GM19438 (cell line): Measurements from ENCODE around the gene DLX6.

Source experiments
- ATAC-seq: cut with Tn5 transposase; IDR thresholded peaks from one replicate; pipeline ENCODE4 v1.9.1; 2021; ENCODE audit warnings: low read depth; ENCODE audit not compliant: unreplicated experiment

The DLX6 gene

DNA sequence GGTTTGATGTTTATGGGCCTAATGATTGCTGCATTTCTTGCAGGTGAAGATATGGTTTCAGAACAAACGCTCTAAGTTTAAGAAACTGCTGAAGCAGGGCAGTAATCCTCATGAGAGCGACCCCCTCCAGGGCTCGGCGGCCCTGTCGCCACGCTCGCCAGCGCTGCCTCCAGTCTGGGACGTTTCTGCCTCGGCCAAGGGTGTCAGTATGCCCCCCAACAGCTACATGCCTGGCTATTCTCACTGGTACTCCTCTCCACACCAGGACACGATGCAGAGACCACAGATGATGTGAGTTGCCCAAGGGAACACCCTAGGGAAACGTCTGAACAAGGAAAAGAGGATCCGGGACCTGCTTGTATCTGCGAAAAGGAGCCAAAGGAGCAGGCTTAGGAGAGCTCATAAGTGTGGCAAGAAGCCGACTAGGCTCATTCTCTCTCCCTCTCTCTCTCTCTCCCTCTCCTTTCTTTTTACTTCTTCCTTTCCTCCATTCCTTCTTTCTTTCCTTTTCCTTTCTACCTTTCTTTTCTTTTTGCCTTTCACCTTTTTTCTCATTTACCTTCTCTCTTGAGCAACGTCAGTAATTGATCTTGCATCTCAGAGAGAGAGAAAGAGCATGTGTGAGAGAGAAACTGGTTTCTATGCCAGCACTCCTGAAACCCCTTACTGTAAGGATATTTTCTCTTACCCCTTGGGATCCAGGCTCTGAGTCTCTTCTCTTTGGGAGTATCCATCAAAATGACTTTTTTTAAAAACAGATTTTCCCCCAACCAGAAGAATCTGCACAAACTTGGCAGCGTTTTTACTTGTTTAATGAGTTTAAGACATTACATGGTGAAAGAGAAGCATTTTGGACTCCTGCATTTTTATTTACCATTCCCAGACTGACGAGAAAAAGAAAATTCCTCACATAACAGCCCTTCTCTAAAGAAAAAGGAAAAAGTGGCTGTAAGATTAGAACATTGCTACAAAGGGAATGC lies 4.7 kb downstream of the DLX6 start:
- ATAC-seq = no peak

DNA sequence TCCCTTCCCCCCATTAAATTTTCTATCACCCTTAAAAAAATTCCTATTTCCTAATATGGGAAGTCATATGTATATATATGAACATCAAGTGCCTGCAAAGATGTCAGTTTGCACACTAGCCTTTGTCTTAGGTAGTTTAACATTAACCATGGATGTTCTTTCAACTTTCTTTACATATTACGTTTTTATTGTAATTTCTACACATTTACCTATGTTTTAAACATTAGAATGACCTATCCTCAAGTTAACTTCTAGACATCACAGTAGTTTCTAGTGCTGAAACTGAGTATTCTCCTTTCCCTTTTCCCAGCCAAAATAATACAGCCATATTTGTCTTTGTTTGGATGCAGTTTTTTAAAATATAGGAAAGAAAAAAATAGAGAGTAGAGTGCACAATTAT lies 5.8 kb downstream of the DLX6 start:
- ATAC-seq = no peak

DNA sequence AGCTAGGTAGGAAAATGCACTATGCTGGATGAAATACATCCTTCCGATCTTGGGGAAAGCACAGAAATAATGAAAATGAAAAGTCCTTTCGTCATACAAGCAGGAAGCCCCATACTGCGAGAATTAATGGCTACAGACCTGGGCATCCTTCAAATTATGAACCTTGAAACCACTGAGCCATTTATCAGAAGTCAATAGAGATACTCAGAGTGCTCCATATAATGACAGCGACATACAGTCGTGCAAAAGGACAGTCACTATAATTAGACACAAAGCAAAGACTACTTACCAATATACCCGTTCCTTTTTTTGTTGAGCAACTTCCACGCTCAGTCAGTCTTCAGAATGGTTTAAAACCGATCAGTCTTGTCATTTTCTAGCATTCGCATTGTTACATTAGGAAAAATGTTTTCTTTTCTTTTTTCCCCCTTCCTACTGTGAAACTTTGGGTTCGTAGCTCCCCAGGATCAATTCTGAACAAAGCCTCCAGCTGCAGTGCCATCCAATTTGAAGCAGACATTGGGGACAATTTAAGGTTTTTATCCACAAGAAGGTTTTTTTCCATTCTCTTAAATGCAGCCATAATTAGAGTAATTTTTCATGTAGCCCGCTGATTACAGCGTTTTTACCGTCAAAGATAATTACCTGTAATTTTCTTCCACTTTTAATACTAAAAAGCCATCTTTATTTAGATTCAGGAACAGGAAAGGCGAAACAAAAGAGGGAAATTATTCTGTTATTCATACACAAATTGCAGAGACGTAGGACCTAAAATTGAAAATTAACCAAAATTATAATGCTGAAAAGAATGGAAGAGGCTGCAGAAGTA lies 6.4 kb downstream of the DLX6 start:
- no peak for ATAC-seq

- ATAC-seq = no peak
These were observed 7.2 kb downstream of the DLX6 start for GRCh38 chr7:97012365-97013133.

GRCh38 chr7:97013134-97013844 lies 7.9 kb downstream of the DLX6 start:
- no peak for ATAC-seq

DNA sequence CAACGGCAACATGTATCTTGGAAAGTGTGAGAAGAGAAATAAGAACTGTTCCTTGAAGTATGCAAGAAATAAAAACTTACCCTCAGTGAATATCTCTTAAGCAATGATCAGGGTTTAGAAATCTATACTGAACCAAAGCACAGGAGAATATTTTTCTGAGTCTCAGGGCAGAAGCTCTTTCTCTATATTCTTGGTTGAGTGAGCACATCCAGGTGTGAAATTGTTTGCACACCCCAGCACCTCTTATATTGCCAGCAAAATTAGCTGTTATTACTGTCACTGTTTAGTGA lies 8.4 kb downstream of the DLX6 start:
- no peak for ATAC-seq

GRCh38 chr7:97014145-97014750 lies 8.9 kb downstream of the DLX6 start:
- ATAC-seq = no peak

DNA sequence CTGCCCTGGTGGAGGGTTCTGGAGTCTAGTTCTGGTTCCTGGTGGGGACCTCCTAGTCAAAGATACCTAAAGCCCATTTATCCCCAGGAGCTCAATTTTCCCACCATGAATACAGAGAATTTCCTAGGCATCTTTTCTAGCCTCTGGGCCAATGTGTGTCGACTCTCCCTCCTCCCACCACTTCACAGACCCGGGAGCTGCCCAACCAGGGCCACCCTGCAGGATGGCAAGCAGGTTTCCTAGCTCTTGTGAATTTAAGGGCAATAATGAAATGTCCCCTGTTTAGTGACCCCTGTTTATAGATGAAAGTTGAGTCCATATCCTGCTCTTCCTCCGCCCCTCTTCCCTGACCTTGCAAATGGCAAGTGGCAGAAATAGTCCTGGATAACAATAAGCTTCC lies 9.9 kb downstream of the DLX6 start:
- ATAC-seq = no peak

DNA sequence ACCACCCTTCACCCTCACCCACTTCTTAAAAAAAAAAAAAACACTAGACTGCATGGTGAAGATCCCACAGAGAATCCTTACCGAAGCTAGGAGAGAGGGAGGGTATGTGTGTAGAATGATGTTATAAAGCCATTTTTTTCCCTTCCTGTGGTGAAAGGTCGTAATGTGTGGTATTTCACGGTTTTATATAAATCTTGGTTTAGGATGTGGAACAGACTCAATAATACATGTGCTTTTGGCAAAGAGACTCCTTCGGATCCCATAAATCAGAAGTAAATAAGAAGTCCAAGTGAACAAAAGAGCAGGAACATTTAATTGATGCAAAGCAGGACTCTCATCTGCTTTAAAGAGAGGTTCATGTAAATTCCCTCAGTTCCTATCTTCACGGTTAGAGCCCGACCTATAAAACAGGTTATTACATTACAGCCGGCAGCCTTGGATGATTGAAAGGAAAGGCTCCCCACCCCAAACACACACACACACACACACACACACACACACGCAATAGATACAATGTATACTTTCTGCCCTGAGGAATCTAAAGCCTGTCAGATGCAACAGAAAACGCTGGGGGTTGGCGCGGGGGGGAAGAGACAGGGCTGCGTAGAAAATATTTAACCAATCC lies 10.5 kb downstream of the DLX6 start:
- ATAC-seq = no peak

- no peak for ATAC-seq
These were observed 11.2 kb downstream of the DLX6 start for GRCh38 chr7:97016381-97017191.

DNA sequence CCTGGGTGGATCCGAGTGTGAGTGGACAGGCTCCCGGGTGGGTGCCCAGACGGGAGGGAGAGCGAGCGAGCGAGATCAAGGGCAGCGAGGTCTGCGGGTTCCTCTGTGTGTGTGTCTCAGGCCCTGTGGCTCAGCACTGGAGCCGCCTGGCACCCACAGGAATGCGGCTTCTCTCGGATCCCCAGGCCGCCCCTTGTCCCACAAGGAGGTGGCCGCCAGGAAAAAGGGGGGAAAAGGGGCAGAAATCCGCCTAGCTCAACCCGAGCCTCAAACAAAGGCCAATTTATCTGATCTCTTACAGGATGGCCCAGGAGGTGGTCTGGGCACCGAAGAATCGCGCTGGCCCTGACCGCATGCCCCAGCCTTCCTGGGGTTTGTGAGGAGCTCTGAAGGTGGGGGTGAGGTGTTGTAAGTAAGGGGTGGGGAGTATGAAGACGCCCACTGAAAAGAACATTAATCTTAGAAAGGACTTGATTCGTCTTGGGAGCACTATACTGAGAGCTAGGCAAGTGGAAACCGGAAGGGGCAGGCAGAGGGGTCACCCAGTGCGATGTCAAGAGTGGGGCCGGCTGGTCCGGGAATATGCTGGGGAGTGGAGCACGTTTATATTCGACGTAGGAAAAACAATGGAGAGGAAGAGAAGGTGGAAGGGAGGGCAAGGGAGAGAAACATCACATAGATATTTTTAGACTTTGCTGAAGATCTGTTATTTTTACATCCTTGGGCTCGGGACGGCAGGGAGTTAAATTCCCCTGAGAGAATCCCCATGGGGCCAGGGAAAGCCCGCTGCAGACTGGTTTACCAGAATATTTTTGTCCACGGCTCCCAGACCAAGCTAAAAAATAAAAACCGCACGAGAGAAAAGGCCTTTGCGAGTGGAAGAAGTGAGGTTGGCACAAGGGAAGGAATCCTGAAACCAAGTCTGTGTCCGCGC lies 12.1 kb downstream of the DLX6 start:
- no peak for ATAC-seq

- ATAC-seq = no peak
These were observed 12.8 kb downstream of the DLX6 start for GRCh38 chr7:97018126-97018601.

DNA sequence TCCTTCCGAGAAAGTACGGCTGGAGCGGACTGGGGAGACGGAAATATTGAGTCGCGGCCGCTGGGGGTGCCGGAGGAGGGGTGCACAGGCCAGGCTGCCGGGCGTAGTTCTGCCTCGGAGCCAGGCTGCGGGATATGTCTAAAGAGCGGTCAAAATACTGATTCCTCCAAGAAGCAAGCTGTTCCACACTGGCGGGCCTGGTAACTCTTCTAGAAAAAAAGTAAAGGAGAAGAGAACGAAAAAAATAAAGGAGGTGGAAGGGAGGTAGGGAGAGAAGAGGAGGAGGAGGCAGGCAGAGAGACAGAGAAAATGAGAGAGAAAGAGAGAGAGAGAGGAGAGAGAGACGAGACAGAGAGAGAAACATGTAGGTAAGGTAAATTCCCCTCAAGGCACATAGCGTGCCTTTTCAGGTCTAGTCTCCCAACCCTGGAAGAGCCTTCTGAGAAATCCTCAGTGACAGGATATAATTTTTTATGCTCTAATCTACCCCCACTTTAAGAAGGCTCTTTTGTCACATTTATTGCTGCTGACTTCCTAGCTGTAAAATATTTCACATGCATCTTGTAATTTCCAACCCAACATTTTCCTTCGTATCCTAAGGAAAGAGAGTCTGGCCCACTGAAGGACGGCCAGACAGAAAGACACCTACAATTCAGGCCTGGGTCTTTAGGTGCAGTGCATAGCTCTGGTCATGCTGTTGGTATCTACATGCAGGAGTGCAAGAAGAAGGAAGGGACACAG lies 13.6 kb downstream of the DLX6 start:
- ATAC-seq = no peak

GRCh38 chr7:97019710-97020225 lies 14.4 kb downstream of the DLX6 start:
- ATAC-seq = no peak

- ATAC-seq = no peak
These were observed 15.2 kb downstream of the DLX6 start for GRCh38 chr7:97020601-97020995.

- ATAC-seq = no peak
These were observed 15.8 kb downstream of the DLX6 start for GRCh38 chr7:97020996-97021746.
